ENCODE data around the gene GRB10.

GRB10 gene

GRCh38 chr7:50685135-50686065 lies 97.3 kb downstream of the GRB10 start:
- no peak for DNase-seq

GRCh38 chr7:50684713-50685075 lies 98.0 kb downstream of the GRB10 start:
- DNase-seq, result no peak

- no peak for DNase-seq
Observed at GRCh38 chr7:50684011-50684712, 98.5 kb downstream of the GRB10 start.

- no peak for DNase-seq
Observed at GRCh38 chr7:50682573-50682972, 100.1 kb downstream of the GRB10 start.

GRCh38 chr7:50682079-50682478 lies 100.6 kb downstream of the GRB10 start:
- DNase-seq, result no peak

- DNase-seq, result no peak
Observed at GRCh38 chr7:50681432-50682045, 101.2 kb downstream of the GRB10 start.

GRCh38 chr7:50679218-50680007 lies 103.3 kb downstream of the GRB10 start:
- DNase-seq, result no peak

- DNase-seq, result no peak
Observed at GRCh38 chr7:50678586-50678985, 104.1 kb downstream of the GRB10 start.

- DNase-seq, result no peak
Observed at GRCh38 chr7:50677638-50677996, 105.1 kb downstream of the GRB10 start.

GRCh38 chr7:50676740-50677637 lies 105.7 kb downstream of the GRB10 start:
- DNase-seq, result no peak

- no peak for DNase-seq
Observed at GRCh38 chr7:50676079-50676478, 106.6 kb downstream of the GRB10 start.

GRCh38 chr7:50674896-50675835 lies 107.5 kb downstream of the GRB10 start:
- no peak for DNase-seq

GRCh38 chr7:50674299-50674698 lies 108.4 kb downstream of the GRB10 start:
- no peak for DNase-seq

- DNase-seq, result no peak
Observed at GRCh38 chr7:50673096-50673495, 109.6 kb downstream of the GRB10 start.

- DNase-seq, result no peak
Observed at GRCh38 chr7:50672045-50672444, 110.7 kb downstream of the GRB10 start.

GRCh38 chr7:50671386-50671785 lies 111.3 kb downstream of the GRB10 start:
- DNase-seq, result no peak

GRCh38 chr7:50669890-50670289 lies 112.8 kb downstream of the GRB10 start:
- no peak for DNase-seq

- no peak for DNase-seq
Observed at GRCh38 chr7:50667789-50668226, 114.9 kb downstream of the GRB10 start.

GRCh38 chr7:50667338-50667737 lies 115.4 kb downstream of the GRB10 start:
- no peak for DNase-seq

GRCh38 chr7:50666124-50666496 lies 116.6 kb downstream of the GRB10 start:
- DNase-seq, result no peak

All from amniotic stem cell (primary cell).